Coronary artery (tissue), 2 donors: Measurements from ENCODE around the gene MINK1.

Experiments
- DNase-seq: peaks from one replicate; pipeline ENCODE4 v3.0.0-alpha.2; 2017; ENCODE audit warnings: low spot score
- H3K27ac ChIP-seq, 2 donors: fragments of 200-600 bp; sonication (generic); one replicate each; pipeline ENCODE4 v1.5.1; 2016 to 2019
- H3K4me3 ChIP-seq: fragments of 200-600 bp; sonication (generic); 2 replicates; pipeline ENCODE4 v1.5.1; 2016; ENCODE audit warnings: mild to moderate bottlenecking, moderate library complexity
- TF ChIP-seq, protein P1 (sequence below): fragments of 200-600 bp; sonication (generic); IDR thresholded peaks from one replicate; pipeline ENCODE4 v1.5.1; 2019; ENCODE audit warnings: antibody characterized with exemption

MINK1 gene

DNA sequence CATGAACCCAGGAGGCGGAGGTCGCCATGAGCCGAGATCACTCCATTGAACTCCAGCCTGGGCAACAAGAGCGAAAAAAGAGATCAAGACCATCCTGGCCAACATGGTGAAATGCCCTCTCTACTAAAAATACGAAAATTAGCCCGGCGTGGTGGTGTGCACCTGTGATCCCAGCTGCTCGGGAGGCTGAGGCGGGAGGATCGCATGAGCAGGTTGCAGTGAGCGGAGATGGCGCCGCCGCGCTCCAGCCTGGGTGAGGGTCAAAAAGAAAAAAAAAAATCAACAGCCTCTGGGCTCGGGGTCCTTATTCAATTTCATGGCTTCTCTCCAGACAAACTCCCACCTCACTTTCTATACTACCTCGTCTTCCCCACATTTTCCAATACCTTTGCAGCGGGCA lies 95.7 kb downstream of the MINK1 start:
- TF ChIP-seq, protein P1, sequence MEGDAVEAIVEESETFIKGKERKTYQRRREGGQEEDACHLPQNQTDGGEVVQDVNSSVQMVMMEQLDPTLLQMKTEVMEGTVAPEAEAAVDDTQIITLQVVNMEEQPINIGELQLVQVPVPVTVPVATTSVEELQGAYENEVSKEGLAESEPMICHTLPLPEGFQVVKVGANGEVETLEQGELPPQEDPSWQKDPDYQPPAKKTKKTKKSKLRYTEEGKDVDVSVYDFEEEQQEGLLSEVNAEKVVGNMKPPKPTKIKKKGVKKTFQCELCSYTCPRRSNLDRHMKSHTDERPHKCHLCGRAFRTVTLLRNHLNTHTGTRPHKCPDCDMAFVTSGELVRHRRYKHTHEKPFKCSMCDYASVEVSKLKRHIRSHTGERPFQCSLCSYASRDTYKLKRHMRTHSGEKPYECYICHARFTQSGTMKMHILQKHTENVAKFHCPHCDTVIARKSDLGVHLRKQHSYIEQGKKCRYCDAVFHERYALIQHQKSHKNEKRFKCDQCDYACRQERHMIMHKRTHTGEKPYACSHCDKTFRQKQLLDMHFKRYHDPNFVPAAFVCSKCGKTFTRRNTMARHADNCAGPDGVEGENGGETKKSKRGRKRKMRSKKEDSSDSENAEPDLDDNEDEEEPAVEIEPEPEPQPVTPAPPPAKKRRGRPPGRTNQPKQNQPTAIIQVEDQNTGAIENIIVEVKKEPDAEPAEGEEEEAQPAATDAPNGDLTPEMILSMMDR = no peak
- DNase-seq = no peak
- Histone ChIP-seq H3K4me3 (no peak overlapping the region), H3K27ac (no peak overlapping the region)

DNA sequence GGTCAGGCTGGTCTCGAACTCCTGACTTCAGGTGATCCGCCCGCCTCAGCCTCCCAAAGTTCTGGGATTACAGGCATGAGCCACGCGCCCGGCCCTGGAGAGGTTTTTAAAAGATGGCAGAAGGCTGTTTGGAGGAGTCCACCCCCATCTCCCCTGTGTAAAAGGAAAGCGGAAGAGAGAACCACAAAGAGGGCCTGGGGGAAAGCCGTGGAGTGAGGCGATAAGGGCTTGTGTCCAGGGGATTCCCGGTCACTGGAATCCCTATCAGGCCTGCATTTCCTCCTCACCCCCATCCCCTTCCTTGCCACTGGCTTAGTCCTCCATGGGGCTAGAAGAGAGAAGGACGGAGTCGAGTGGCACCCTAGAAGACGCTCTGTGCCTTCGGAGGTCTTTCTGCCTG lies 98.8 kb downstream of the MINK1 start, which contains the start of gene GP1BA:
Gene GP1BA, plus strand, starts transcription at position 315 of the 400 bp plus-strand sequence. CDS start 328 bp downstream, outside the sequence.
- Histone ChIP-seq H3K4me3 (no peak within 1 kb of the TSS), H3K27ac (no peak within 1 kb of the TSS)
- TF ChIP-seq, protein P1 = no peak
- no peak for DNase-seq

DNA sequence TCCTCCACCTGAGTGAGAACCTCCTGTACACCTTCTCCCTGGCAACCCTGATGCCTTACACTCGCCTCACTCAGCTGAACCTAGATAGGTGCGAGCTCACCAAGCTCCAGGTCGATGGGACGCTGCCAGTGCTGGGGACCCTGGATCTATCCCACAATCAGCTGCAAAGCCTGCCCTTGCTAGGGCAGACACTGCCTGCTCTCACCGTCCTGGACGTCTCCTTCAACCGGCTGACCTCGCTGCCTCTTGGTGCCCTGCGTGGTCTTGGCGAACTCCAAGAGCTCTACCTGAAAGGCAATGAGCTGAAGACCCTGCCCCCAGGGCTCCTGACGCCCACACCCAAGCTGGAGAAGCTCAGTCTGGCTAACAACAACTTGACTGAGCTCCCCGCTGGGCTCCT lies 99.6 kb downstream of the MINK1 start:
- Histone ChIP-seq H3K4me3 (no peak overlapping the region), H3K27ac (no peak overlapping the region)
- TF ChIP-seq, protein P1 = no peak
- no peak for DNase-seq

DNA sequence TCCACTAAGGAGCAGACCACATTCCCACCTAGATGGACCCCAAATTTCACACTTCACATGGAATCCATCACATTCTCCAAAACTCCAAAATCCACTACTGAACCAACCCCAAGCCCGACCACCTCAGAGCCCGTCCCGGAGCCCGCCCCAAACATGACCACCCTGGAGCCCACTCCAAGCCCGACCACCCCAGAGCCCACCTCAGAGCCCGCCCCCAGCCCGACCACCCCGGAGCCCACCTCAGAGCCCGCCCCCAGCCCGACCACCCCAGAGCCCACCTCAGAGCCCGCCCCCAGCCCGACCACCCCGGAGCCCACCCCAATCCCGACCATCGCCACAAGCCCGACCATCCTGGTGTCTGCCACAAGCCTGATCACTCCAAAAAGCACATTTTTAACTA lies 100.5 kb downstream of the MINK1 start:
- H3K27ac ChIP-seq = no peak overlapping the region
- DNase-seq = no peak
- TF ChIP-seq, protein P1 = no peak

DNA sequence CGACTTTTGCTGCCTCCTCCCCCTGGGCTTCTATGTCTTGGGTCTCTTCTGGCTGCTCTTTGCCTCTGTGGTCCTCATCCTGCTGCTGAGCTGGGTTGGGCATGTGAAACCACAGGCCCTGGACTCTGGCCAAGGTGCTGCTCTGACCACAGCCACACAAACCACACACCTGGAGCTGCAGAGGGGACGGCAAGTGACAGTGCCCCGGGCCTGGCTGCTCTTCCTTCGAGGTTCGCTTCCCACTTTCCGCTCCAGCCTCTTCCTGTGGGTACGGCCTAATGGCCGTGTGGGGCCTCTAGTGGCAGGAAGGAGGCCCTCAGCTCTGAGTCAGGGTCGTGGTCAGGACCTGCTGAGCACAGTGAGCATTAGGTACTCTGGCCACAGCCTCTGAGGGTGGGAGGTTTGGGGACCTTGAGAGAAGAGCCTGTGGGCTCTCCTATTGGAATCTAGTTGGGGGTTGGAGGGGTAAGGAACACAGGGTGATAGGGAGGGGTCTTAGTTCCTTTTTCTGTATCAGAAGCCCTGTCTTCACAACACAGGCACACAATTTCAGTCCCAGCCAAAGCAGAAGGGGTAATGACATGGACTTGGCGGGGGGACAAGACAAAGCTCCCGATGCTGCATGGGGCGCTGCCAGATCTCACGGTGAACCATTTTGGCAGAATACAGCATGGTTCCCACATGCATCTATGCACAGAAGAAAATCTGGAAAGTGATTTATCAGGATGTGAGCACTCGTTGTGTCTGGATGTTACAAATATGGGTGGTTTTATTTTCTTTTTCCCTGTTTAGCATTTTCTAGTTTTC lies 101.2 kb downstream of the MINK1 start:
- TF ChIP-seq, protein P1 = no peak
- no peak for DNase-seq
- H3K4me3 ChIP-seq = no peak overlapping the region
- no peak overlapping the region for H3K27ac ChIP-seq

More for the DNA sequence above, 100.5 kb downstream of the MINK1 start:
- H3K4me3 ChIP-seq = no peak overlapping the region

DNA sequence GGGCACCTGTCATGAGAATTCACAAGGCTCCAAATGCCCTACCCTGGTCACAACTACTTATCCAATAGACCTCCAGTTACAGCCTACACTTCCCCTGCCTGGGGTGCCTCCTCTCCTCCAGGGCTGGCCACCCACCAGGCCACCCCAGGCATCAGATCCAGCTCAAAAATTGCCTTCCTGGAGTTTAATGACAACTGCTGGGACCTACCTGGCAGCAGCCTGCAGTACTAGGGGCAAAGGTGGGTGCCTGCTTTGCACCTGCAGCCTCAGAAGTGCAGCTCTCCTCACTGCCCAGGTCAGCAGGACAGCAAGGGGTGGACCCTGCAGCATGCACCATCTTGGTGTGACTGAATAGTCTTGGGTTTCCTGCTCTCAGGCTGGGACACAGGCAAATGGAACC lies 102.5 kb downstream of the MINK1 start:
- no peak overlapping the region for H3K27ac ChIP-seq
- no peak overlapping the region for H3K4me3 ChIP-seq
- TF ChIP-seq, protein P1 = no peak
- DNase-seq = no peak

DNA sequence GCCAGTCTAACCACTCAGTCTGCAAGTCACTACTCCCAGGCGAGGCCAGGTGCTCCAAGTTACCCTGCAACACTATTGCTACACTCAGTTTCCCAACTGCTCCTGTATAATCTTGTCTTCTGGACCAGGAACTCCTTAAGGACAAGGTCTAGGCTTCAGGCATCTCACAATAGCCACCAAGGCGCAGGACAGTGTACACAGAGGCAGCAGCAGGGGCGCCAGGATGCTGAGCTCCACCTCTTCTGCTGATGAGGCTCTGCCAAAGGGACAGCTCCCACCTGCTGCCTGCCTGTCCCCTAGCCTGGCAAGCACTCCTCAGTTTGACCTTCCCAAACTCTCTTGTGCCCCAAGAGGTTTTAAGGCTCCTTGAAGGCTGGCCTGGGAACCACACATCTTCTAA lies 103.3 kb downstream of the MINK1 start:
- TF ChIP-seq, protein P1 = no peak
- DNase-seq = no peak
- Histone ChIP-seq H3K4me3 (no peak overlapping the region), H3K27ac (no peak overlapping the region)
